ENCODE measurements around the gene TLE3.

The TLE3 gene

GRCh38 chr15:70099167-70099966, 1.6 kb upstream of the TLE3 start:
- DNase-seq (ENCODE audit: low spot score) = peak; percentile 100

GRCh38 chr15:70098461-70099166, 897 bp upstream of the TLE3 start:
- no peak for DNase-seq (ENCODE audit: low spot score)

DNA sequence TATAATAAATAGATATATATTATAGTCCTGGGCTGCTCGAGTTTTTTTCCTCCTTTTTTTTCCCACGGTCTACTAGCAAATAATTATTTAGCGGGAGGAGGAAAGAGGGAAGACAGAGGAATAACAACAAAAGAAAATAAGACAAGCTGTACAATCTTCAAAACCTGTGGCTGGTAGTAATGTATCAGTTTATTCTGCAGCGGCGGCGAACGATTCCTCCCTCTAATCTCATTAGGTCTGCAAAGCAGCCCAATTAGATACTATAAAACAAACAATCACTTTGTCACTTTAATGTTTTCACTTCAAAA, 390 bp upstream of the TLE3 start:
- DNase-seq (ENCODE audit: low spot score) = no peak

GRCh38 chr15:70097063-70097320, 725 bp downstream of the TLE3 start:
- no peak for DNase-seq (ENCODE audit: low spot score)

GRCh38 chr15:70096215-70097062, 1.3 kb downstream of the TLE3 start:
- DNase-seq (ENCODE audit: low spot score) = peak; percentile 72

- peak; percentile 47 for DNase-seq (ENCODE audit: low spot score)
Observed at GRCh38 chr15:70095408-70096214, 2.1 kb downstream of the TLE3 start.

- DNase-seq (ENCODE audit: low spot score) = no peak
Observed at GRCh38 chr15:70094690-70095311, 2.9 kb downstream of the TLE3 start.

DNA sequence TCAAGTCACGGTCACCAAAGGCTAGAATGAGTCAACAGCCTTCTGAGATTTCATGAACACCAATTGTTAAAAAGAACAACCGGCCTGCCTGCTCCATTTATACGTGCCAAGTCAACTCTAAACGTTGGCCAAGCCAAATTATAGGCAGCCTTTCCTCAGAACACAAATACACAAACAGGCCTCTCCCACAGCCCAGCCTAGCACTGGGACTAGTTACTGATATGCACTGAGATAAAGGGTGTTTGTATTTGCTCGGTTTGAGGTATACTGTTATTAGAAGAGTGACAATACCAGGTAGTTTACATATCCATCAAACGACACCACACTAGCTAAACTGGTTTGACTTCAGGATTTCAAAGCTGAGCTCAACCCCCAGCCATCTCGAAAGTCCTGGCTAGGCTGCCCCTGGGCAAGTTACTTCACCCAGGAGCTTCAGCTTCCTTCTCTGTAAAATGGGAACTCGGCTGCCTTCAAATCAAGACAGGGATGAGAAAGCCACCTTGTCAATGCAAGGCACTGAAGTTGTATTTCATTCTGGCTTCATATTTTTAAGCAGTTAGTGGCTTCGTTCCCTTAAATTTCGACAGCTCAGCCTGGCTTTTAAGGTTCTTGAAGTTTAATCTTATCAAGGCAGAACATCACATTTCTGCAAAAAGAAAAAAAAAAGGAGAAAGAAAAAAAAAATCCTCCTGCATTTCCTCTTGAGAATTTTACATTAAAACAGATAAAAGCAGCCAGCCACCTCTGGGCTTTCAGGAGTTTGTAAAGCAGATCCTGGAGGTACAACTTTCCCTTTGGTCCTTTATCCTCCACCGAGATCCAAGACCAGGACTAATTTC, 4.0 kb downstream of the TLE3 start:
- no peak for DNase-seq (ENCODE audit: low spot score)

- DNase-seq (ENCODE audit: low spot score) = no peak
Observed at GRCh38 chr15:70093070-70093469, 4.6 kb downstream of the TLE3 start.

GRCh38 chr15:70092464-70093027, 5.2 kb downstream of the TLE3 start:
- no peak for DNase-seq (ENCODE audit: low spot score)

DNA sequence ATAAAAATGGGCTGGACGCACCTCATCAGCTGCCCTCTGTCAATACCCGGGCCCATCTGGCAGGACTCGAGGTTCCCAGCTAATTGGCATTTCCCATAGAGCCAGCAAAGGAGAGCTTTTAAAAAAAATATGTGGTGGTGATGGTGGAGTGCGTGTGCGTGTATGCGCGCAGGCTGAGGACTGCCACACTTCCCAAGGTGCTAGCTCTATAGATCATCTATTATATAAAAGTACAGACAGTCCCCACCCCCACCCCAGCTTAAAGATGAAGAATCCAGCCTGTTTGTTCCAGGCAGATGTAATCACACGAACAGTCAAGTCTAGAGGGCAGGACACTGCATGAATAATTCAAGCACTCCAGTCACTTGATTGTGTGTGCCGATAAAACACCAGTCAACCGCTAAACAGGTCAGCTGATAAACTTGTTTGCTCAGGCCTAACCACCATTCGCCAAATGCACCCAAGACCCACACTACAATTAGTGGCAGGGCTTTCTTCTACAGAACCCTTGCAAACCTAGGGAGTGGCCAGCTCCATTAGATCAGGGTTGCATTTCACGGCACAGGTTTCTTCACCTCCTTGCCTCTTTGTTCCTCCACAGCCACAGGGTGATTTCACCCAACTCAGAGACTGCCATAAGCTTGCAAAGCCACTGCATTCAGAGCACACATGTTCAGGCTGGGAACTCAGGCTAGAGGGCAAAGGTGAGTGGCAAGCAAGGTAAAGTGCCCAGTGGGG, 5.8 kb downstream of the TLE3 start:
- DNase-seq (ENCODE audit: low spot score) = no peak

DNA sequence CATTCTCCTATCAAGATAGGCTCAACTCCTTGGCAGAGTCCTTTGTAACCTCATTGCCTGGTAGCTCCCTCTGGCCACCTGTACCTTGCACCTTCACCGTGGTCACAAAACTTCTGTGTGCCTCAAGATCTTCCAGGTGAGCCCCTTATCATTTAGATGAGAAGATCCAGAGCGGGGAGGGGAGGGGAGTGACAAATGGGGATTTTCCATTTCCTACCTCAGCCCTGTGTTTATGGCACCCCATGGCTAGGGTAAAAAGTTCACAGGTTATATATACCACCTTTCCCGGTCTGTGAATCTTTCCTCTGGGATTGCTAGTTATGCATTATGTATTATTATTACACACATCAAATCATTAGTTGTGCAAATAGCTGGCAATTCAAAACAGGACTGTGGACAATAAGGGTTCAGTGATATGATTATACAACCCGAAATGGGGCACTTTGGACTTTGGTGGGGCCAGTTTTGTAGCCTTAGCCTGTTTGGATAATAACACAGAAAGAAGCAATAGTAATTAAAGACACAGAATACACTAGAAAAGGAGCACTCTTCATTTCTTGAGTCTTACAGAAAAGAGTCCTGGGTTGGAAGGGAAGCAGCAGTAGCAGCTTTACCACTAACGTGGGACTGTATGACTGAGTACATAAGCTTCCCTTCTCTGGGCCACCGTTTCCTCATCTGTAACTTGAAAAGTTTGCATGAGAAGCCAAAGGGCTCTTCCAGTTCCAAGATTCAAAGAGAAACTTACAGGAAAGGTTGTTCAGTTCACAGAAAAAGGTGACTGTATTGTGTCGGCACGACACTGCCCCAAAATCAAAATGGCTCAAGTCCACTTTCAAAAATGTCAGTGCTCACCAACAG, 7.1 kb downstream of the TLE3 start:
- no peak for DNase-seq (ENCODE audit: low spot score)

- no peak for DNase-seq (ENCODE audit: low spot score)
Observed at GRCh38 chr15:70089692-70089971, 8.1 kb downstream of the TLE3 start.

DNA sequence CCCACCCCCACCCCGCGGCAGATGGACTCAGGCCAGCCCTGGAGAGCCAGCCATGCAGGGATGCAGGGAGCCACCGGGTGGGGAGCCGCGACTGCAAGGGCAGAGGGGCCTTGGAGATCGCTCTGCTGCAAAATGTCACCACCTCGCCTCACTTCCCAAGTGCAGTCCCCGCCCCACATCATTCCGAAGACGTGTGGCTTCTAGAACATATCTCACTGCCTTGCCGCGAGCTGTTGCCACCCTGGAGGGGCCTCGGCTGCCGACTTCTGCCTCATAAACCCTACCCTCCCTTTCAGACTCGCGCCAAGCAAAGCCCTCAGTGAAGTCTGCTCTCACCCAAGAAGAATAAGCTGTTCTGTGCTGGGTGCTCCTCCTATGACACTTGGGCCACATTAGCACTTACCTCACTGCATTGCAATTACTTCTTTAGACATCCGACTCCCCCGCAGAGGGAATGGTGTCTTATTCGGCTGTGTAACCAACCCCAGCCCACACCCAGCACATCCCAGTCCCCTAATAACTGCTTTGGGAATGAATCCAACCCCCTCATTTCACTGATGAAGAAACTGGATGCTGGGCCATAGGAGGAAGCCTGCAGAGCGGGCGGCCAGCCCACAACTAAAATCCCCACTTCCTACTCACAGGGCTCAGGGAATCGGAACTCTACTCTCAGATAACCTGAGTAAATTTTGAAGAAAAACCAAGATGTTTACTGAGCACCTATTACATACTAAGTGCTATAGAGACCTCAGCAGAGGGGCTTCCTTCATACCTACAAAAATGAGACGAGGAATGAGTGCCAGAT, 8.6 kb downstream of the TLE3 start:
- DNase-seq (ENCODE audit: low spot score) = no peak

DNA sequence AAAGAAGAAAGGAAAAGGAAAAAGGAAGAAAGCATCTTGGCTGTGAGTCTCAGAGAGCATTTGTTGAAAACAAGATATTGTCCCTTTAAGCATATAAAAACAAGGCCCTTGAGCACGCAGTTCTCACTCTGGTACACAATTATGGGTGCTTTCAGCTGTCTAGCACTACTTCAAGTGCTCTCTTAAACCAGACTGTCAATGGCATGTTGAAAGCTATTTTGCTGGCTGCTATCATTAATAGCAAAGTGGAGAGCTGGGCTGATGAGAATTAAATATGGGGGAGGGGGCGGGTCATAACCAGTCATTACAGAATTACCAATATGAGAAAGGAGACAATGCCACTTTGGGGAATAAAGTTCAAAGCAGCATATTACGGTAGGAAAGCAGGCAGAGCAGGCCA, 9.3 kb downstream of the TLE3 start:
- no peak for DNase-seq (ENCODE audit: low spot score)

DNA sequence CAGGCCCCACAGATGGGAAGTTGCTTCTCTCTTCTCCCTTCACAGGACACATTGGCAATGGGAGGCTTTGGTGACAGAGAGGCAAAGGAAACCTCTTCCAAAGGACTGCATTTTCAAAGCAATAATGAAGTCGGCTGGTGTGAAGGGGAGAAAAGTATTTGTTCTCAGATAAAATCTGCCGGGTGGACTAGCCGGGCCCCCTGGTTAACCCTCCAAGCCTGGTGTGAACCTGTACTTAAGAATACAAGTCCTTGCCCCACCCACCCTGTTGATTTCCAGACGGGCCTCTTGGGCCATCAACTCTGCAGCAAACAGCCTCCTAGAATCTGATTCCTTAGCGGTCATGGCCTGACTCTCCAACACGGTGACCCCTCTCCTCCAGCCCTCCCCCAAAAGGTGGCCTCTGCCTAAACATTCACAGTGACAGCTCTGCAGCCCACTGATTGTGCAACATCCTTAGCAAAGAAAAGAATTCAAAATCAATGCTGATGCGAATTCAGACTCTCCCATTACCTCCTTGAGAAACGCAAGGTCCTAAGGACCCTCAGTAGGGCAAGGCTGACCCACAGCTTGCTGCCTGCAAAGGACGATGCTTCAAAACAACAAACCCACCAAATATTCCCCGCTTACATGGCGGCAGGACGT, 9.9 kb downstream of the TLE3 start:
- DNase-seq (ENCODE audit: low spot score) = no peak

DNA sequence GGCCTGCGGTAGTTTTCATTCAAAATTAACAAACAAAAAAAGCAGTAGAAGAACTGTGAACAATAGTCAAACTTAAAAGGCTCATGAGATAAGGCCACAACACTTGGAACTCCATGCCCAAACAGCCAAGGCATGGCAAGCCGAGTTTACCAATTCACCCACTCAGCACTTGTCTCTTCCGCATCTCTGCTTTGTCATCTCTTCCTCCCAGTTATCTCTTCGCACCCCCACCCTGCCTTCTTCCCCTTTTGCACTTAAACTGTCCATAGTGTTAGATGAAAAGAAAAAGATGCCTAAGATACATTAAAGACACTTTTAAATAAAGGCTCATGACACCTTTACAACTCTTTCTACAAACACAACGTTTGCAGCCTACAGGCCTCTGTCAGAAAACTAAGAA, 11.1 kb downstream of the TLE3 start:
- no peak for DNase-seq (ENCODE audit: low spot score)

DNA sequence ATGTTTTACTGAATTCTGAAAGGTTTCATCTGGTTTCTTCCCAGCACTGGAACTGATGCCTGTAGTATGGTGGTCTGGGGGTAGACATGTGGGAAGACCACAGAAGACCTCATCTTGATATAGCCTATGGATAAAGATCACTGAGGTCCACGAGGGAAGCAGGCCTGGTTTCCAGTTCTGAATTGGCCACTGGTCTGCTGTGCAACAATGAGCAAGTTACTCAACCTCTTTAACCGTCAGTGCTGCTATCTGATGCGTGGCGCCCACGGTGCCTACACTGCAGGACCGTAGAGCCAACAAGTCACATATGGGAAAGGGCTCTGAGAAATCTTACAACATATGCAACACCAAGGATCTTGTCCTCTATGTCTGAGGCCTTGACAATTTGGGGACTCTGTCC, 13.3 kb downstream of the TLE3 start:
- DNase-seq (ENCODE audit: low spot score) = no peak
